ENCODE data around the gene TMBIM1. TPM values are rescaled to one million over a fixed set of nuclear protein-coding genes. Genes with fewer than 3 reads are reported as not detected.
A peak's percentile ranks its signal among the peaks of the same experiment; 100 is the strongest.

Gene TMBIM1
- total and polyA plus RNA-seq, 9 of the 15 experiments (the other 6 are each of a cell fraction or from before 2014, with no cell fraction given), result 14.2 to 105 (median 47.0) TPM

GRCh38 chr2:218290316-218291261 is 1.7 kb downstream of the TMBIM1 start (continued):
- TF ChIP-seq SMAD2 (IDR thresholded peaks at IDR 0.05; ENCODE audit: low read depth, low read length) (no peak), ZSCAN32 (CRISPR knock-in tag; IDR thresholded peaks at IDR 0.05) (no peak), XRCC3 (IDR thresholded peaks at IDR 0.05) (no peak), ZSCAN29 (IDR thresholded peaks at IDR 0.05) (no peak), ZNF280B (CRISPR knock-in tag; IDR thresholded peaks at IDR 0.05) (no peak), KDM2B (CRISPR knock-in tag; IDR thresholded peaks at IDR 0.05) (no peak), PHF20 (IDR thresholded peaks at IDR 0.05; ENCODE audit: partially characterized antibody) (no peak), MIER1 (IDR thresholded peaks at IDR 0.05; ENCODE audit: low read depth) (no peak), MED1 (CRISPR knock-in tag; IDR thresholded peaks at IDR 0.05; ENCODE audit: borderline replicate concordance) (no peak), ZBTB8A (IDR thresholded peaks at IDR 0.05; ENCODE audit: partially characterized antibody) (no peak), MTF1 (CRISPR knock-in tag; IDR thresholded peaks at IDR 0.05; ENCODE audit: borderline replicate concordance) (no peak), HMG20A (CRISPR knock-in tag; conservative IDR thresholded peaks at IDR 0.05) (no peak), KAT7 (CRISPR knock-in tag; IDR thresholded peaks at IDR 0.05; ENCODE audit: borderline replicate concordance) (0 out of 2 replicates have a peak, but pooled peaks have one; percentile 87), JUNB (CRISPR knock-in tag; conservative IDR thresholded peaks at IDR 0.05) (no peak), NCOA4 (IDR thresholded peaks at IDR 0.05; ENCODE audit: partially characterized antibody) (no peak)
- TF ChIP-seq, protein P1, sequence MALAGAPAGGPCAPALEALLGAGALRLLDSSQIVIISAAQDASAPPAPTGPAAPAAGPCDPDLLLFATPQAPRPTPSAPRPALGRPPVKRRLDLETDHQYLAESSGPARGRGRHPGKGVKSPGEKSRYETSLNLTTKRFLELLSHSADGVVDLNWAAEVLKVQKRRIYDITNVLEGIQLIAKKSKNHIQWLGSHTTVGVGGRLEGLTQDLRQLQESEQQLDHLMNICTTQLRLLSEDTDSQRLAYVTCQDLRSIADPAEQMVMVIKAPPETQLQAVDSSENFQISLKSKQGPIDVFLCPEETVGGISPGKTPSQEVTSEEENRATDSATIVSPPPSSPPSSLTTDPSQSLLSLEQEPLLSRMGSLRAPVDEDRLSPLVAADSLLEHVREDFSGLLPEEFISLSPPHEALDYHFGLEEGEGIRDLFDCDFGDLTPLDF (CRISPR knock-in tag; IDR thresholded peaks at IDR 0.05), result no peak
- TF ChIP-seq, protein P2, sequence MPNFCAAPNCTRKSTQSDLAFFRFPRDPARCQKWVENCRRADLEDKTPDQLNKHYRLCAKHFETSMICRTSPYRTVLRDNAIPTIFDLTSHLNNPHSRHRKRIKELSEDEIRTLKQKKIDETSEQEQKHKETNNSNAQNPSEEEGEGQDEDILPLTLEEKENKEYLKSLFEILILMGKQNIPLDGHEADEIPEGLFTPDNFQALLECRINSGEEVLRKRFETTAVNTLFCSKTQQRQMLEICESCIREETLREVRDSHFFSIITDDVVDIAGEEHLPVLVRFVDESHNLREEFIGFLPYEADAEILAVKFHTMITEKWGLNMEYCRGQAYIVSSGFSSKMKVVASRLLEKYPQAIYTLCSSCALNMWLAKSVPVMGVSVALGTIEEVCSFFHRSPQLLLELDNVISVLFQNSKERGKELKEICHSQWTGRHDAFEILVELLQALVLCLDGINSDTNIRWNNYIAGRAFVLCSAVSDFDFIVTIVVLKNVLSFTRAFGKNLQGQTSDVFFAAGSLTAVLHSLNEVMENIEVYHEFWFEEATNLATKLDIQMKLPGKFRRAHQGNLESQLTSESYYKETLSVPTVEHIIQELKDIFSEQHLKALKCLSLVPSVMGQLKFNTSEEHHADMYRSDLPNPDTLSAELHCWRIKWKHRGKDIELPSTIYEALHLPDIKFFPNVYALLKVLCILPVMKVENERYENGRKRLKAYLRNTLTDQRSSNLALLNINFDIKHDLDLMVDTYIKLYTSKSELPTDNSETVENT (CRISPR knock-in tag; IDR thresholded peaks at IDR 0.05), result no peak
- TF ChIP-seq, protein P3, sequence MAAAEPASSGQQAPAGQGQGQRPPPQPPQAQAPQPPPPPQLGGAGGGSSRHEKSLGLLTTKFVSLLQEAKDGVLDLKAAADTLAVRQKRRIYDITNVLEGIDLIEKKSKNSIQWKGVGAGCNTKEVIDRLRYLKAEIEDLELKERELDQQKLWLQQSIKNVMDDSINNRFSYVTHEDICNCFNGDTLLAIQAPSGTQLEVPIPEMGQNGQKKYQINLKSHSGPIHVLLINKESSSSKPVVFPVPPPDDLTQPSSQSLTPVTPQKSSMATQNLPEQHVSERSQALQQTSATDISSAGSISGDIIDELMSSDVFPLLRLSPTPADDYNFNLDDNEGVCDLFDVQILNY (CRISPR knock-in tag; IDR thresholded peaks at IDR 0.05), result no peak
